ENCODE data around the gene ZSWIM3. TPM values are rescaled to one million over a fixed set of nuclear protein-coding genes. Genes with fewer than 3 reads are reported as not detected.

Gene ZSWIM3
- 1 to 10 TPM; 5.1 to 5.8 TPM for total RNA-seq

DNA sequence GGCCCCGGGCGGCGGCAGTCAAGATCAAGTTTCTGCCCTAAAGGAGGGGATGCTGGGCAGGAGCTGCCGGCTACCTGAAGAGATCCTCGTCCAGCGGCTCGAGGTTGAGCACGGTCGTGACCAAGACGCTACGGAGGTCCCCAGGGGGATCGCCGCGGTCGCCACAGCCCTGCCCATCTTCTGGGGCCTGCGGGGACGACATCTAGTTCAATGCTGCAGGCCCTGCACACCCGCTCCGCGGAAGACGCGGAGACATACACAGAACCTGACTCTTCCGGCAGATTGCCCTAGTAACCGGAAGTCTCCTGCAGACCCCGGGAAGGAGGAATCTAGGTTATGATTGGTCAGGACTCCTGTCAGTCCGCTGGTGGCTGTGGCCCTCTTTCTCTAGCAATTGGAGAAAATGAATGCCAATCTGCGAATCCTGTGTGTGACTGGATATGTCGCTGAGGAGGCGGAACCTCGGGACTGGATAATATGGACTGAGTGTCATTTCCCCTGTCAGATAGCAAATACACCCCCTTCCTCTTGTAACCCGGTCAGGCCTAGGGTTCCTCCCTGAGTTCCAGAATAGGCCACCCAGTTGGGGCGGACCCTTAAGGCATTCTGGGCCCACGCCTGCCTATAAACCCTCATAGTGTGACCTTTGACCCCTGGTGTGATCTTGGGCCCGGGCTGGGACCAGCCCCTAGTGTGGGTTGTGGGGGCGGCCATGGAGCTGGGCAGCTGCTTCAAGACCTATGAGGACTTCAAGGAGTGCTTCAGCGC, at the start of gene ZSWIM3, which contains the start of gene ACOT8:
Gene ZSWIM3, plus strand, starts transcription at position 501 of the 768 bp plus-strand sequence. Its CDS starts 212 bp downstream, at position 713.
Gene ACOT8, minus strand, starts transcription at position 279 of the 768 bp plus-strand sequence. Its CDS starts 77 bp downstream, at position 202.
- peak; percentile 98 for ATAC-seq
- Mint-ChIP-seq H3K4me1 (ENCODE audit: low read depth) (peaks cover 55% of the 10 kb centered on the region), H3K27ac (peak within 1 kb of the TSS; percentile 100), H3K27me3 (ENCODE audit: low read depth) (no peaks in the 10 kb centered on the region), H3K36me3 (ENCODE audit: low read depth) (peaks cover 26% of the 10 kb centered on the region), H3K9me3 (ENCODE audit: insufficient read depth) (no peaks in the 10 kb centered on the region), H3K4me3 (peak within 1 kb of the TSS; percentile 98)
- CTCF ChIA-PET = interaction anchor here (0.9 to 1.9 kb wide), 5 partner anchors 32 to 130 kb away, joined by 3 to 4 read pairs (median 4); no protein-coding TSS in a partner anchor
- POLR2A ChIA-PET = interaction anchor here (0.7 to 3.2 kb wide), 15 partner anchors 9 to 231 kb away, joined by 3 to 19 read pairs (median 4); partner anchors contain the start of genes CTSA, NEURL2, PCIF1 and SNX21
- peak; percentile 99 for DNase-seq

DNA sequence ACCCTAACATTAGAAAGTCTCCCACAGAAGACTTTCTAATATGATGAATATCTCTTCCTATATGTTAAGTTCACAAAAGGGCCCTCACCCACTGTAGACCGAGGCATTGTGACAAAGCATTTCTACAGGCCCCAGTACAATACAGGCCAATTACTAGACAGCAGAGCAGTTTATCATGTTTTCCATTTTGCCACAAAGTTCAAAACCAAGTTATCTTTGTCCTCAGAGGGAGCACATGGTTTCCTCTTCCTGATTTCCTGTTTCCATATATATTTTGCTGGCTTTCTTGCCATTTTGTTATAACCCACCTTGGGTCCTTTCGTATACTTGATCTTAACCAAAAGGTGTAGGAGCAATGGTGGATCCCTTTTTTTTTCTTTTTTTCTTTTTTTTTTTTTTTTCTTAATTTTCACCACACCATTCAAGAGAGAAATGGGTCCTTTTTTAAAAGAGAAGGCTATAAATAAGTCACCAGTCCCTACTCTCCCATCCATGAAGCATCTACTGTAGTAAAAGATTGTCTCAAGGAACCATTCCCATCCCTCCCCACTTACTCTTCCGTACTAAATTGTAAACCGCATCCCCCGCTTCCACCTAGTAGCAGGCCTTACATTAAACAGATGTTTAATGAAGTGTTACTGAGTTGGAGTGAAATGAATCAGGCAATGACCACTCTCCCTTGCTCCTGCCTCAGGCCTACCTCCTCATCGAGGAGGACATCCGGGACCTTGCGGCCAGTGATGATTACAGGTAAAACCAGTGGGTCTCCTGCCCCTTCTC, 47.0 kb upstream of the ZSWIM3 start:
- CTCF ChIA-PET = interaction anchor here (0.7 to 3.5 kb wide), 4 partner anchors 11 to 160 kb away, joined by 5 to 24 read pairs (median 14); no protein-coding TSS in a partner anchor
- H3K36me3 Mint-ChIP-seq (ENCODE audit: low read depth) = peaks cover 59% of the 10 kb centered on the region

DNA sequence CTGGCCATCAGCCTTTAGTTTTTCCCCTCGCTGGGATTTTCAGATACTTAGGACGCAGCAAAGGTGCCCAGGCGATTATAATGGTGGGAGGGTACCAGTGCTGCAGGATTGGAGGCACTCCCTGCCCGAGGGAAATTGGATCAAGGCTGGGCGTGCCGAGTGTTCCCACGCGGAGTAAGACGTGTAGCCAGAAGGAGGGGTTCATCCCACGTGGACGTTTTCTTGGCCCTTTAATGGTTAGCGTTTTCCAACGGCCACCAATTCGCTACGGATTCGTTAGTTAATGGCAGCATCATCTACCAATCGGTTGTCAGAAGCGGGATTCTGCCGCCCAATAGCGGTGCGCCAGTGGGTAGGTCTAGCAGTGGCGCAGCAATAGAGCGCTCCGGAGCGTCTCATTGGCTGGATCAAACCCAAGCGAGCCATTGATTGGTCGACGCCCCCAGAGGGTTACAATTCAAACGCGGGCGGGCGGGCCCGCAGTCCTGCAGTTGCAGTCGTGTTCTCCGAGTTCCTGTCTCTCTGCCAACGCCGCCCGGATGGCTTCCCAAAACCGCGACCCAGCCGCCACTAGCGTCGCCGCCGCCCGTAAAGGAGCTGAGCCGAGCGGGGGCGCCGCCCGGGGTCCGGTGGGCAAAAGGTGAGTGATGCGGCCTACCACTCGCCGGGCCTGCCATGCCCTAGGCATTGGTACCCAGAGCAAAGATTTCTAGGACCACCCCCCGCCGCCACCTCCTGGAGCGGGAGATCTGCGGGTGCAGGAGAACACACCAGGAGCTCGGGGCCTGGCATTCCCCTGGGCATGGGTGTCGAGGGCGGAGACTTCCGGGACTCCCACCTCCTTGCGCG, 45.0 kb upstream of the ZSWIM3 start, which contains the start of gene UBE2C:
Gene UBE2C, plus strand, starts transcription at position 488 of the 849 bp plus-strand sequence. Its CDS starts 52 bp downstream, at position 540.
- ATAC-seq (peak; percentile 100), DNase-seq (peak; percentile 98)
- ChIA-PET POLR2A (interaction anchor here (0.6 to 2.2 kb wide), 16 partner anchors 10 to 552 kb away, joined by 3 to 16 read pairs (median 4); partner anchors contain the start of gene PCIF1), CTCF (interaction anchor here (1.2 to 3.5 kb wide), 5 partner anchors 10 to 175 kb away, joined by 3 to 24 read pairs (median 7); no protein-coding TSS in a partner anchor)
- H3K36me3 Mint-ChIP-seq (ENCODE audit: low read depth) = peaks cover 74% of the 10 kb centered on the region
- no peaks in the 10 kb centered on the region for H3K9me3 Mint-ChIP-seq (ENCODE audit: insufficient read depth)
- H3K4me3 Mint-ChIP-seq = peak within 1 kb of the TSS; percentile 97
- H3K27me3 Mint-ChIP-seq (ENCODE audit: low read depth) = no peaks in the 10 kb centered on the region
- H3K4me1 Mint-ChIP-seq (ENCODE audit: low read depth) = peaks cover 34% of the 10 kb centered on the region
- peak within 1 kb of the TSS; percentile 91 for H3K27ac Mint-ChIP-seq

More for the DNA sequence above, 47.0 kb upstream of the ZSWIM3 start:
- Mint-ChIP-seq H3K27ac (no peak overlapping the region), H3K27me3 (ENCODE audit: low read depth) (no peaks in the 10 kb centered on the region), H3K9me3 (ENCODE audit: insufficient read depth) (no peaks in the 10 kb centered on the region), H3K4me1 (ENCODE audit: low read depth) (peaks cover 25% of the 10 kb centered on the region), H3K4me3 (no peak overlapping the region)
- POLR2A ChIA-PET = interaction anchor here (0.7 kb wide), 1 partner anchor 19 kb away, joined by 4 read pairs; the partner anchor contains the start of genes DNTTIP1 and WFDC3
- DNase-seq = no peak
- no peak for ATAC-seq

DNA sequence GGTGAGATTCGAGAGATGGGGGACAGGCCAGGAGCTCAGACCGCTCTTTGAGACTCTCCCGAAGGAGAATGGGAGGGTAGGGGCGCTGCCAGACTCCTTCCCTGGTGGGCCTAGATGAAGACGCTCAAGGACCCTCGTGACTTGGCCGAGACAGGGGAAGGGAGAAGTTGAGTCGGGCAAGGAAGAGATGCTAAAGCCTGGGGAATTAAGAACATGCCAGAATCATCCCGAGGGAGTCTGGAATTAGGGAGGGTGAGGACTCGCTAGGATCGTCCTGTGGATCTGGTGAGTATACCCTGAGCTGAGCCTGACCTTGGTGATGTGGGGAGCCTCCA, 44.4 kb upstream of the ZSWIM3 start:
- Mint-ChIP-seq H3K27ac (peak overlapping the region; percentile 91), H3K9me3 (ENCODE audit: insufficient read depth) (no peaks in the 10 kb centered on the region), H3K36me3 (ENCODE audit: low read depth) (peaks cover 77% of the 10 kb centered on the region), H3K27me3 (ENCODE audit: low read depth) (no peaks in the 10 kb centered on the region), H3K4me1 (ENCODE audit: low read depth) (peaks cover 34% of the 10 kb centered on the region), H3K4me3 (peak overlapping the region; percentile 97)
- ChIA-PET CTCF (interaction anchor here (1.2 to 3.5 kb wide), 5 partner anchors 9 to 174 kb away, joined by 3 to 24 read pairs (median 7); no protein-coding TSS in a partner anchor), POLR2A (interaction anchor here (0.6 to 2.2 kb wide), 18 partner anchors 9 to 551 kb away, joined by 3 to 16 read pairs (median 4); partner anchors contain the start of genes CTSA, NEURL2 and PCIF1)
- DNase-seq (no peak), ATAC-seq (no peak)

DNA sequence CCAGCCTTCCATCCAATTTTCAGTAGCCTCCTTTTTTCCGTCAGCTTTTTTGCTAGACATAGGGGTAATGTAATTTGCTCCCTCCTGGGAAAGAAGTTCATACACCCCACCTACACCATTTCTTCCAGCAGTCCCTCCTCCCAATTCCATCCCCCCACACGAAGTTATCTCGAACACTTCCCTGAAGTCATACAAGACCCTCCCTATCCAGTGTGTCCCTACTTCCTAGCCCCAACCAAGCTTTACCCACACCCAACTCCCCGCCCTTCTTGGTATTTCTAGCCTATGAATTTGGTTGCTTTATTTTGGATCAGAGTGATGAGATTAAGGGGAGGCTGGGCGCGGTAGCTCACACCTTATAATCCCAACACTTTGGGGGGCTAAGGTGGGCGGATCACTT, 43.9 kb upstream of the ZSWIM3 start:
- Mint-ChIP-seq H3K27ac (peak overlapping the region; percentile 91), H3K4me1 (ENCODE audit: low read depth) (peaks cover 34% of the 10 kb centered on the region)
- POLR2A ChIA-PET = interaction anchor here (0.6 to 2.2 kb wide), 17 partner anchors 9 to 551 kb away, joined by 3 to 16 read pairs (median 4); partner anchors contain the start of genes CTSA, NEURL2 and PCIF1

GRCh38 chr20:45814314-45814713, 43.1 kb upstream of the ZSWIM3 start:
- CTCF ChIA-PET = interaction anchor here (0.9 to 3.5 kb wide), 5 partner anchors 8 to 121 kb away, joined by 3 to 24 read pairs (median 5); no protein-coding TSS in a partner anchor
- peaks cover 67% of the 10 kb centered on the region for H3K36me3 Mint-ChIP-seq (ENCODE audit: low read depth)
- POLR2A ChIA-PET = interaction anchor here (1.3 to 3.4 kb wide), 4 partner anchors 17 to 156 kb away, joined by 3 to 9 read pairs (median 6); partner anchors contain the start of gene SNX21
- no peaks in the 10 kb centered on the region for H3K27me3 Mint-ChIP-seq (ENCODE audit: low read depth)
- peak overlapping the region; percentile 25 for H3K4me3 Mint-ChIP-seq
- no peak overlapping the region for H3K27ac Mint-ChIP-seq
- no peaks in the 10 kb centered on the region for H3K9me3 Mint-ChIP-seq (ENCODE audit: insufficient read depth)
- DNase-seq (no peak), ATAC-seq (no peak)
- peaks cover 34% of the 10 kb centered on the region for H3K4me1 Mint-ChIP-seq (ENCODE audit: low read depth)

More for the DNA sequence above, 43.9 kb upstream of the ZSWIM3 start:
- Mint-ChIP-seq H3K36me3 (ENCODE audit: low read depth) (peaks cover 75% of the 10 kb centered on the region), H3K4me3 (peak overlapping the region; percentile 97), H3K9me3 (ENCODE audit: insufficient read depth) (no peaks in the 10 kb centered on the region), H3K27me3 (ENCODE audit: low read depth) (no peaks in the 10 kb centered on the region)
- ATAC-seq = no peak
- DNase-seq = no peak
- CTCF ChIA-PET = interaction anchor here (1.2 to 3.5 kb wide), 6 partner anchors 9 to 173 kb away, joined by 3 to 24 read pairs (median 6); no protein-coding TSS in a partner anchor

- Mint-ChIP-seq H3K27ac (no peak overlapping the region), H3K9me3 (ENCODE audit: insufficient read depth) (no peaks in the 10 kb centered on the region), H3K4me1 (ENCODE audit: low read depth) (peaks cover 26% of the 10 kb centered on the region), H3K4me3 (no peak overlapping the region), H3K36me3 (ENCODE audit: low read depth) (peaks cover 47% of the 10 kb centered on the region), H3K27me3 (ENCODE audit: low read depth) (peaks cover 4% of the 10 kb centered on the region)
- POLR2A ChIA-PET = interaction anchor here (1.1 to 3.4 kb wide), 7 partner anchors 9 to 137 kb away, joined by 3 to 9 read pairs (median 4); partner anchors contain the start of genes PCIF1, SNX21, TNNC2 and ZSWIM1
- ATAC-seq (no peak), DNase-seq (no peak)
- CTCF ChIA-PET = interaction anchor here (1.2 to 2.1 kb wide), 3 partner anchors 8 to 153 kb away, joined by 3 to 5 read pairs (median 5); no protein-coding TSS in a partner anchor
Observed at GRCh38 chr20:45816951-45817350, 40.5 kb upstream of the ZSWIM3 start.

GRCh38 chr20:45817376-45818194, 39.8 kb upstream of the ZSWIM3 start:
- ChIA-PET CTCF (interaction anchor here (1.2 to 2.1 kb wide), 3 partner anchors 18 to 152 kb away, joined by 3 to 5 read pairs (median 5); no protein-coding TSS in a partner anchor), POLR2A (interaction anchor here (0.9 to 3.4 kb wide), 7 partner anchors 9 to 136 kb away, joined by 3 to 9 read pairs (median 4); partner anchors contain the start of genes CTSA, PCIF1, SNX21 and TNNC2)
- Mint-ChIP-seq H3K27me3 (ENCODE audit: low read depth) (peaks cover 10% of the 10 kb centered on the region), H3K36me3 (ENCODE audit: low read depth) (peaks cover 43% of the 10 kb centered on the region), H3K4me1 (ENCODE audit: low read depth) (peaks cover 23% of the 10 kb centered on the region), H3K27ac (no peak overlapping the region), H3K9me3 (ENCODE audit: insufficient read depth) (no peaks in the 10 kb centered on the region), H3K4me3 (no peak overlapping the region)
- DNase-seq (no peak), ATAC-seq (no peak)

- ATAC-seq (no peak), DNase-seq (no peak)
- Mint-ChIP-seq H3K4me3 (no peak overlapping the region), H3K36me3 (ENCODE audit: low read depth) (peaks cover 37% of the 10 kb centered on the region), H3K9me3 (ENCODE audit: insufficient read depth) (no peaks in the 10 kb centered on the region), H3K27ac (no peak overlapping the region), H3K4me1 (ENCODE audit: low read depth) (peaks cover 25% of the 10 kb centered on the region), H3K27me3 (ENCODE audit: low read depth) (peaks cover 13% of the 10 kb centered on the region)
- ChIA-PET POLR2A (interaction anchor here (0.7 to 1.4 kb wide), 3 partner anchors 26 to 116 kb away, joined by 3 to 4 read pairs (median 3); partner anchors contain the start of genes CTSA and PCIF1), CTCF (interaction anchor here (1.2 to 2.7 kb wide), 2 partner anchors 19 to 152 kb away, joined by 3 to 8 read pairs; no protein-coding TSS in a partner anchor)
Observed at GRCh38 chr20:45818239-45818638, 39.2 kb upstream of the ZSWIM3 start.
